IPS-NIHi7 (cell line): ENCODE data around the gene MAP3K12.
A peak's percentile ranks its signal among the peaks of the same experiment; 100 is the strongest.
"Not testable (repeated sequence)": the region's sequence is repeated elsewhere in the genome, so short reads cannot be mapped to it uniquely, and the experiment has no call there.

ENCODE experiments used
- DNase-seq: peaks from one replicate; pipeline ENCODE4 v3.0.0; 2012; ENCODE audit warnings: mixed read lengths; ENCODE audit errors: extremely low spot score

Gene MAP3K12

GRCh38 chr12:53499266-53500141, at the start of gene MAP3K12:
MAP3K12 (minus strand) TSS chr12:53499458; CDS start chr12:53487391, 12,067 bp downstream.
- no peak for DNase-seq

GRCh38 chr12:53548354-53548753, 49.1 kb upstream of the MAP3K12 start:
- not testable (repeated sequence) for DNase-seq

GRCh38 chr12:53543539-53543938, 44.3 kb upstream of the MAP3K12 start:
- DNase-seq, result peak; percentile 81

- DNase-seq, result no peak
Observed at GRCh38 chr12:53539526-53539925, 40.3 kb upstream of the MAP3K12 start.

GRCh38 chr12:53538209-53538689, 39.0 kb upstream of the MAP3K12 start:
- DNase-seq, result no peak

GRCh38 chr12:53536962-53537361, 37.7 kb upstream of the MAP3K12 start:
- no peak for DNase-seq

GRCh38 chr12:53533471-53533870, 34.2 kb upstream of the MAP3K12 start:
- no peak for DNase-seq

GRCh38 chr12:53532524-53533445, 33.5 kb upstream of the MAP3K12 start:
- DNase-seq, result no peak

GRCh38 chr12:53532021-53532420, 32.8 kb upstream of the MAP3K12 start:
- no peak for DNase-seq

GRCh38 chr12:53530920-53531319, 31.7 kb upstream of the MAP3K12 start:
- DNase-seq, result no peak

GRCh38 chr12:53530061-53530460, 30.8 kb upstream of the MAP3K12 start:
- no peak for DNase-seq

- DNase-seq, result no peak
Observed at GRCh38 chr12:53524476-53524875, 25.2 kb upstream of the MAP3K12 start.

- no peak for DNase-seq
Observed at GRCh38 chr12:53523131-53523530, 23.9 kb upstream of the MAP3K12 start.

GRCh38 chr12:53518381-53518780, 19.1 kb upstream of the MAP3K12 start:
- no peak for DNase-seq

- DNase-seq, result no peak
Observed at GRCh38 chr12:53516758-53517455, 17.6 kb upstream of the MAP3K12 start.

GRCh38 chr12:53515291-53515680, 16.0 kb upstream of the MAP3K12 start:
- DNase-seq, result no peak

GRCh38 chr12:53514628-53515290, 15.5 kb upstream of the MAP3K12 start:
- no peak for DNase-seq

GRCh38 chr12:53513712-53514410, 14.6 kb upstream of the MAP3K12 start:
- no peak for DNase-seq

- no peak for DNase-seq
Observed at GRCh38 chr12:53510181-53510812, 11.0 kb upstream of the MAP3K12 start.

GRCh38 chr12:53508534-53509170, 9.4 kb upstream of the MAP3K12 start:
- DNase-seq, result peak; percentile 92
